GM12878 (cell line): ENCODE data around the gene ZP4. TPM values are rescaled to one million over a fixed set of nuclear protein-coding genes. Genes with fewer than 3 reads are reported as not detected.

Source experiments
- ATAC-seq: fragments of 200-7000 bp; cut with Tn5 transposase; 3 replicates; pipeline ENCODE4 v1.9.1; 2020; ENCODE audit warnings: mild to moderate bottlenecking, moderate library complexity
- BruUV-seq: library from RNA; stranded (reverse); fragments of 400-500 nt; replicated peaks from 2 replicates; lab custom pipeline; 2021; lab: Mats Ljungman, UMichigan
- CTCF ChIA-PET: fragments of 300-600 bp; sonication (Branson Sonifier 250); formaldehyde crosslinking; extraction: SDS; loops from one replicate; lab custom pipeline; 2021; ENCODE audit warnings: inconsistent platforms; lab: Yijun Ruan, JAX
- POLR2A ChIA-PET: fragments of 350-600 bp; formaldehyde crosslinking; extraction: SDS; loops from one replicate; lab custom pipeline; 2021; ENCODE audit warnings: inconsistent platforms; lab: Charles Lee
- RAD21 ChIA-PET: fragments of 300-600 bp; sonication (Branson Sonifier 250); formaldehyde crosslinking; loops from one replicate; lab custom pipeline; 2023; ENCODE audit warnings: antibody characterized with exemption; ENCODE audit not compliant: unreplicated experiment; lab: Charles Lee
- SMC1A ChIA-PET: fragments of 300-600 bp; sonication (Branson Sonifier 250); formaldehyde crosslinking; loops from one replicate; lab custom pipeline; 2023; ENCODE audit not compliant: unreplicated experiment, uncharacterized antibody; lab: Charles Lee
- DNase-seq: peaks from one replicate; pipeline ENCODE4 v3.0.0-alpha.2; 2011; ENCODE audit warnings: low read depth, low spot score
- FAIRE-seq: peaks from 3 replicates; lab custom pipeline; 2011; peaks lifted over from hg19 to GRCh38; lab: Jason Lieb, UNC
- H2AFZ ChIP-seq: 2 replicates; pipeline ENCODE4 v1.6.0; 2011; ENCODE audit warnings: low read depth, low read length, control low read depth; ENCODE audit not compliant: control insufficient read depth
- H3K27ac ChIP-seq: 2 replicates; pipeline ENCODE4 v1.5.1; 2011; ENCODE audit warnings: control low read depth; ENCODE audit not compliant: control insufficient read depth, insufficient read depth
- H3K27me3 ChIP-seq, 2 experiments: replicated peaks in 1 of 2; 2 replicates each; pipeline versions ENCODE4 v1.6.0 to v1.6.1; 2011; ENCODE audit warnings: low read length in 1 of 2; ENCODE audit not compliant: control insufficient read depth in 2 of 2, insufficient read depth in 2 of 2
- H3K36me3 ChIP-seq, 2 experiments: 2 replicates each; pipeline ENCODE4 v1.5.1; 2011; ENCODE audit warnings: low read length in 1 of 2; ENCODE audit not compliant: control insufficient read depth in 2 of 2, insufficient read depth in 2 of 2
- H3K4me1 ChIP-seq: 2 replicates; pipeline ENCODE4 v1.6.1; 2011; ENCODE audit warnings: mild to moderate bottlenecking, low read length, moderate library complexity, mixed read lengths; ENCODE audit not compliant: control insufficient read depth, insufficient read depth
- H3K4me2 ChIP-seq: 2 replicates; pipeline ENCODE4 v1.6.0; 2011; ENCODE audit warnings: control low read depth; ENCODE audit not compliant: control insufficient read depth, insufficient read depth
- H3K4me3 ChIP-seq: fragments of 200-600 bp; sonication (generic); 2 replicates; pipeline ENCODE4 v1.5.1; 2016
- H3K79me2 ChIP-seq: 2 replicates; pipeline ENCODE4 v1.6.0; 2011; ENCODE audit warnings: low read length; ENCODE audit not compliant: control insufficient read depth, insufficient read depth
- H3K9ac ChIP-seq: 2 replicates; pipeline ENCODE4 v1.8.0; 2011; ENCODE audit warnings: low read length, control low read depth, mixed read lengths; ENCODE audit not compliant: control insufficient read depth, insufficient read depth
- H3K9me3 ChIP-seq: replicated peaks from 3 replicates; pipeline ENCODE4 v1.5.1; 2011; ENCODE audit warnings: mild to moderate bottlenecking, low read length; ENCODE audit not compliant: control insufficient read depth, insufficient read depth
- H4K20me1 ChIP-seq: 2 replicates; pipeline ENCODE4 v1.6.0; 2011; ENCODE audit not compliant: control insufficient read depth, insufficient read depth
- CHD4 ChIP-seq: fragments of 200-600 bp; sonication (generic); IDR thresholded peaks from 2 replicates; pipeline ENCODE4 v1.6.1; 2016; ENCODE audit warnings: mild to moderate bottlenecking
- NR2C1 ChIP-seq: fragments of 450-650 bp; IDR thresholded peaks from 2 replicates; pipeline ENCODE4 v1.6.1; 2017; ENCODE audit warnings: antibody characterized with exemption, mild to moderate bottlenecking, moderate library complexity
- RBBP5 ChIP-seq: fragments of 200-600 bp; sonication (generic); conservative IDR thresholded peaks from 2 replicates; pipeline ENCODE4 v1.6.1; 2016
- SMARCA5 ChIP-seq: fragments of 450-650 bp; IDR thresholded peaks from 2 replicates; pipeline ENCODE4 v1.6.1; 2017; ENCODE audit warnings: mild to moderate bottlenecking
- SP1 ChIP-seq: IDR thresholded peaks from one replicate; pipeline ENCODE4 v1.6.1; 2011; ENCODE audit warnings: low read depth, low read length
- YBX1 ChIP-seq: fragments of 450-650 bp; IDR thresholded peaks from 2 replicates; pipeline ENCODE4 v1.6.1; 2016; ENCODE audit warnings: antibody characterized with exemption
- WGBS: methylation state at CpG from one replicate; pipeline ENCODE4 v1.1.6; 2016; ENCODE audit warnings: low lambda C conversion rate; ENCODE audit not compliant: insufficient replicate concordance, insufficient coverage; ENCODE audit errors: missing lambda C conversion rate; 5-methylcytosine and 5-hydroxymethylcytosine counted together
- in situ Hi-C: fragments of 300-500 bp; cut with MboI; formaldehyde crosslinking; loops from 9 replicates; pipeline ENCODE4 v1.14.3; 2018; ENCODE audit warnings: mixed read lengths
- intact Hi-C: fragments of 100-400 bp; cut with micrococcal nuclease; formaldehyde crosslinking; loops from one replicate; pipeline ENCODE4 v1.14.2; 2022; ENCODE audit not compliant: unreplicated experiment
- polyA plus RNA-seq, 11 experiments: library from polyadenylated mRNA; depleted of rRNA in 4 of 11; unstranded in 6 of 11; stranded (reverse) in 5 of 11; fragments of >200 nt; fragmentation: Nextera tagmentation in 4 of 11; fragmentation: Illumina TruSeq in 1 of 11; extraction: Ambion mirVana in 4 of 11; extraction: Trizol in 1 of 11; gene quantifications; 1 replicate in 1 of 11; 2 replicates in 10 of 11; pipeline versions ENCODE4 v1.2.1 to v1.2.3, GENCODE V29; 2011 to 2016; ENCODE audit warnings: inconsistent platforms in 2 of 11, missing spikeins in 2 of 11, low read depth in 1 of 11
- total RNA-seq, 4 experiments: library from RNA; depleted of rRNA in 3 of 4; stranded (reverse); fragments of >200 nt in 3 of 4; fragmentation: Illumina TruSeq in 1 of 4; extraction: Trizol in 1 of 4; gene quantifications; 2 replicates each; pipeline versions ENCODE4 v1.2.1 to v1.2.3, GENCODE V29; 2013 to 2021
- TF ChIP-seq, protein P1 (sequence below): fragments of 450-650 bp; IDR thresholded peaks from 2 replicates; pipeline ENCODE4 v1.6.1; 2017; ENCODE audit warnings: mild to moderate bottlenecking, moderate library complexity
- TF ChIP-seq, protein P2 (sequence below): IDR thresholded peaks from 2 replicates; pipeline ENCODE4 v1.6.1; 2012; ENCODE audit warnings: low read depth, low read length, improper control_type of control experiment
- TF ChIP-seq, protein P3 (sequence below): IDR thresholded peaks from 2 replicates; pipeline ENCODE4 v1.6.1; 2012; ENCODE audit warnings: low read length, inconsistent platforms
- TF ChIP-seq, protein P4 (sequence below): IDR thresholded peaks from 2 replicates; pipeline ENCODE4 v1.6.1; 2012; ENCODE audit warnings: mild to moderate bottlenecking, low read depth, low read length
- TF ChIP-seq, protein P5 (sequence below): fragments of 450-650 bp; IDR thresholded peaks from 2 replicates; pipeline ENCODE4 v1.6.1; 2017; ENCODE audit warnings: antibody characterized with exemption, mild to moderate bottlenecking, moderate library complexity

The ZP4 gene
- total and polyA plus RNA-seq, 10 of the 15 experiments (the other 5 are each of a cell fraction or from before 2014, with no cell fraction given) = 0.23 TPM; not detected in 9

DNA sequence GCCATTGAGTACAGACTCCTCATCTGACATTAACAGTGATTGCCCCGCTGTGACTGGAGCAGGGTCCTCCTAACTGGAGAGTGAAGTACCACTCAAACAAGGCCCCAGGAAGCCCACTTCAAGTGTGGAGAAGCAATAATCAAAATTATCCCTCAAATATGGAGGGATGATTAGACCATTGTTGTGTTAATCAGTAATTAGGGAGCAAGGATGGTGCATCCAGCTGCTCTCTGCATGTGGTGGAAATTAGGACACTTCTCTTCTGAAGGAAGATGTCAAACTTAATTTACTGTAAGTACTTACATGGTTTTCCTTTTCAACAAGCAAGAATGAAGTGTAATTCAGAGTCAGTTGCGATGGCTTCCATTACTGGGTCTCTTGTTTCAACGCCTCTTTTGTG is 3.4 kb upstream of the ZP4 start:
- 12% methylated on average over 3 of the region's 3 CpGs for WGBS

More for the DNA sequence above, 3.4 kb upstream of the ZP4 start:
- no peak overlapping the region for H3K9ac ChIP-seq
- TF ChIP-seq SMARCA5 (no peak), NR2C1 (no peak), RBBP5 (no peak), CHD4 (no peak), YBX1 (no peak), SP1 (no peak)
- TF ChIP-seq, protein P1, sequence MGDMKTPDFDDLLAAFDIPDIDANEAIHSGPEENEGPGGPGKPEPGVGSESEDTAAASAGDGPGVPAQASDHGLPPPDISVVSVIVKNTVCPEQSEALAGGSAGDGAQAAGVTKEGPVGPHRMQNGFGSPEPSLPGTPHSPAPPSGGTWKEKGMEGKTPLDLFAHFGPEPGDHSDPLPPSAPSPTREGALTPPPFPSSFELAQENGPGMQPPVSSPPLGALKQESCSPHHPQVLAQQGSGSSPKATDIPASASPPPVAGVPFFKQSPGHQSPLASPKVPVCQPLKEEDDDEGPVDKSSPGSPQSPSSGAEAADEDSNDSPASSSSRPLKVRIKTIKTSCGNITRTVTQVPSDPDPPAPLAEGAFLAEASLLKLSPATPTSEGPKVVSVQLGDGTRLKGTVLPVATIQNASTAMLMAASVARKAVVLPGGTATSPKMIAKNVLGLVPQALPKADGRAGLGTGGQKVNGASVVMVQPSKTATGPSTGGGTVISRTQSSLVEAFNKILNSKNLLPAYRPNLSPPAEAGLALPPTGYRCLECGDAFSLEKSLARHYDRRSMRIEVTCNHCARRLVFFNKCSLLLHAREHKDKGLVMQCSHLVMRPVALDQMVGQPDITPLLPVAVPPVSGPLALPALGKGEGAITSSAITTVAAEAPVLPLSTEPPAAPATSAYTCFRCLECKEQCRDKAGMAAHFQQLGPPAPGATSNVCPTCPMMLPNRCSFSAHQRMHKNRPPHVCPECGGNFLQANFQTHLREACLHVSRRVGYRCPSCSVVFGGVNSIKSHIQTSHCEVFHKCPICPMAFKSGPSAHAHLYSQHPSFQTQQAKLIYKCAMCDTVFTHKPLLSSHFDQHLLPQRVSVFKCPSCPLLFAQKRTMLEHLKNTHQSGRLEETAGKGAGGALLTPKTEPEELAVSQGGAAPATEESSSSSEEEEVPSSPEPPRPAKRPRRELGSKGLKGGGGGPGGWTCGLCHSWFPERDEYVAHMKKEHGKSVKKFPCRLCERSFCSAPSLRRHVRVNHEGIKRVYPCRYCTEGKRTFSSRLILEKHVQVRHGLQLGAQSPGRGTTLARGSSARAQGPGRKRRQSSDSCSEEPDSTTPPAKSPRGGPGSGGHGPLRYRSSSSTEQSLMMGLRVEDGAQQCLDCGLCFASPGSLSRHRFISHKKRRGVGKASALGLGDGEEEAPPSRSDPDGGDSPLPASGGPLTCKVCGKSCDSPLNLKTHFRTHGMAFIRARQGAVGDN = no peak
- TF ChIP-seq, protein P2, sequence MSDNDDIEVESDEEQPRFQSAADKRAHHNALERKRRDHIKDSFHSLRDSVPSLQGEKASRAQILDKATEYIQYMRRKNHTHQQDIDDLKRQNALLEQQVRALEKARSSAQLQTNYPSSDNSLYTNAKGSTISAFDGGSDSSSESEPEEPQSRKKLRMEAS = no peak
- TF ChIP-seq, protein P3, sequence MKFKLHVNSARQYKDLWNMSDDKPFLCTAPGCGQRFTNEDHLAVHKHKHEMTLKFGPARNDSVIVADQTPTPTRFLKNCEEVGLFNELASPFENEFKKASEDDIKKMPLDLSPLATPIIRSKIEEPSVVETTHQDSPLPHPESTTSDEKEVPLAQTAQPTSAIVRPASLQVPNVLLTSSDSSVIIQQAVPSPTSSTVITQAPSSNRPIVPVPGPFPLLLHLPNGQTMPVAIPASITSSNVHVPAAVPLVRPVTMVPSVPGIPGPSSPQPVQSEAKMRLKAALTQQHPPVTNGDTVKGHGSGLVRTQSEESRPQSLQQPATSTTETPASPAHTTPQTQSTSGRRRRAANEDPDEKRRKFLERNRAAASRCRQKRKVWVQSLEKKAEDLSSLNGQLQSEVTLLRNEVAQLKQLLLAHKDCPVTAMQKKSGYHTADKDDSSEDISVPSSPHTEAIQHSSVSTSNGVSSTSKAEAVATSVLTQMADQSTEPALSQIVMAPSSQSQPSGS = no peak
- TF ChIP-seq, protein P4, sequence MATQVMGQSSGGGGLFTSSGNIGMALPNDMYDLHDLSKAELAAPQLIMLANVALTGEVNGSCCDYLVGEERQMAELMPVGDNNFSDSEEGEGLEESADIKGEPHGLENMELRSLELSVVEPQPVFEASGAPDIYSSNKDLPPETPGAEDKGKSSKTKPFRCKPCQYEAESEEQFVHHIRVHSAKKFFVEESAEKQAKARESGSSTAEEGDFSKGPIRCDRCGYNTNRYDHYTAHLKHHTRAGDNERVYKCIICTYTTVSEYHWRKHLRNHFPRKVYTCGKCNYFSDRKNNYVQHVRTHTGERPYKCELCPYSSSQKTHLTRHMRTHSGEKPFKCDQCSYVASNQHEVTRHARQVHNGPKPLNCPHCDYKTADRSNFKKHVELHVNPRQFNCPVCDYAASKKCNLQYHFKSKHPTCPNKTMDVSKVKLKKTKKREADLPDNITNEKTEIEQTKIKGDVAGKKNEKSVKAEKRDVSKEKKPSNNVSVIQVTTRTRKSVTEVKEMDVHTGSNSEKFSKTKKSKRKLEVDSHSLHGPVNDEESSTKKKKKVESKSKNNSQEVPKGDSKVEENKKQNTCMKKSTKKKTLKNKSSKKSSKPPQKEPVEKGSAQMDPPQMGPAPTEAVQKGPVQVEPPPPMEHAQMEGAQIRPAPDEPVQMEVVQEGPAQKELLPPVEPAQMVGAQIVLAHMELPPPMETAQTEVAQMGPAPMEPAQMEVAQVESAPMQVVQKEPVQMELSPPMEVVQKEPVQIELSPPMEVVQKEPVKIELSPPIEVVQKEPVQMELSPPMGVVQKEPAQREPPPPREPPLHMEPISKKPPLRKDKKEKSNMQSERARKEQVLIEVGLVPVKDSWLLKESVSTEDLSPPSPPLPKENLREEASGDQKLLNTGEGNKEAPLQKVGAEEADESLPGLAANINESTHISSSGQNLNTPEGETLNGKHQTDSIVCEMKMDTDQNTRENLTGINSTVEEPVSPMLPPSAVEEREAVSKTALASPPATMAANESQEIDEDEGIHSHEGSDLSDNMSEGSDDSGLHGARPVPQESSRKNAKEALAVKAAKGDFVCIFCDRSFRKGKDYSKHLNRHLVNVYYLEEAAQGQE = no peak
- TF ChIP-seq, protein P5, sequence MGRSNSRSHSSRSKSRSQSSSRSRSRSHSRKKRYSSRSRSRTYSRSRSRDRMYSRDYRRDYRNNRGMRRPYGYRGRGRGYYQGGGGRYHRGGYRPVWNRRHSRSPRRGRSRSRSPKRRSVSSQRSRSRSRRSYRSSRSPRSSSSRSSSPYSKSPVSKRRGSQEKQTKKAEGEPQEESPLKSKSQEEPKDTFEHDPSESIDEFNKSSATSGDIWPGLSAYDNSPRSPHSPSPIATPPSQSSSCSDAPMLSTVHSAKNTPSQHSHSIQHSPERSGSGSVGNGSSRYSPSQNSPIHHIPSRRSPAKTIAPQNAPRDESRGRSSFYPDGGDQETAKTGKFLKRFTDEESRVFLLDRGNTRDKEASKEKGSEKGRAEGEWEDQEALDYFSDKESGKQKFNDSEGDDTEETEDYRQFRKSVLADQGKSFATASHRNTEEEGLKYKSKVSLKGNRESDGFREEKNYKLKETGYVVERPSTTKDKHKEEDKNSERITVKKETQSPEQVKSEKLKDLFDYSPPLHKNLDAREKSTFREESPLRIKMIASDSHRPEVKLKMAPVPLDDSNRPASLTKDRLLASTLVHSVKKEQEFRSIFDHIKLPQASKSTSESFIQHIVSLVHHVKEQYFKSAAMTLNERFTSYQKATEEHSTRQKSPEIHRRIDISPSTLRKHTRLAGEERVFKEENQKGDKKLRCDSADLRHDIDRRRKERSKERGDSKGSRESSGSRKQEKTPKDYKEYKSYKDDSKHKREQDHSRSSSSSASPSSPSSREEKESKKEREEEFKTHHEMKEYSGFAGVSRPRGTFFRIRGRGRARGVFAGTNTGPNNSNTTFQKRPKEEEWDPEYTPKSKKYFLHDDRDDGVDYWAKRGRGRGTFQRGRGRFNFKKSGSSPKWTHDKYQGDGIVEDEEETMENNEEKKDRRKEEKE = no peak
- TF ChIP-seq, all 136 proteins: peak for 0
- ChIA-PET RAD21 (no interaction called here), SMC1A (no interaction called here), CTCF (no interaction called here), POLR2A (no interaction called here)
- Histone ChIP-seq H3K79me2 (no peaks in the 10 kb centered on the region), H3K27me3 (no peaks in the 10 kb centered on the region; a peak in 1 of 4 replicates), H3K4me3 (no peak overlapping the region), H3K4me2 (no peak overlapping the region), H3K4me1 (no peaks in the 10 kb centered on the region), H3K9me3 (no peaks in the 10 kb centered on the region), H3K27ac (no peak overlapping the region), H3K36me3 (no peaks in the 10 kb centered on the region), H4K20me1 (no peaks in the 10 kb centered on the region), H2AFZ (no peak overlapping the region)
- no peak for DNase-seq
- intact Hi-C loops (no loop called here), in situ Hi-C loops (no loop called here)
- ATAC-seq = no peak
- BruUV-seq = no TSS peak
- no peak for FAIRE-seq
